Measurements from ENCODE around the gene PRUNE2.

GRCh38 chr9:76700916-76701315 is 205.0 kb downstream of the PRUNE2 start:
- TF ChIP-seq EP300 (IDR thresholded peaks at IDR 0.05): no peak
- TF ChIP-seq CTCF (IDR thresholded peaks at IDR 0.05): no peak

Data from upper lobe of left lung (tissue), 4 donors.